Measurements from ENCODE around the gene CYFIP1. TPM values are rescaled to one million over a fixed set of nuclear protein-coding genes. Genes with fewer than 3 reads are reported as not detected.

CYFIP1 gene
- total and polyA plus RNA-seq, 7 experiments from 2014 or later: 0.40 to 37.8 (median 10.0) TPM

DNA sequence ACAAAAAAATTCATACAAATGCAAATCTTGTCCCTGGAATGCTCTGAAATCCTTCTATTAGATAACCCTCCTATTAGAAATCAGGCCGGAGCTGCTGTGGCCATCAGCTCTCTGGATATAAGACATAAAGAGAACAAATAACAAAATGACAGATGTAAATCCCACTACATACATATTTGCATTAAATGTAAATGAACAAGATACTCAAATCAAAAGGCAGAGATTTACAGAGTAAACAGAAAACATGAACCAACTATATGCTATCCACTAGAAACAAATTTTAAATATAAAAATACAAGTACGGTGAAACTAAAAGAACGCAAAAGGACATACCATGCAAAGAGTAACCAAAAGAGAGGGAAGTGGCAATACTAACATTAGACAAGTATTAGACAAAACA lies 10.7 kb downstream of the CYFIP1 start:
- no peaks in the 10 kb centered on the region for H3K4me1 ChIP-seq (ENCODE audit: control insufficient read depth in 2 of 2, insufficient read depth in 2 of 2, low read length in 2 of 2)
- peaks cover 0 to 7% (median 0%) of the 10 kb centered on the region in 7 donors for H3K4me1 Mint-ChIP-seq
- H3K27me3 ChIP-seq (ENCODE audit: control insufficient read depth in 2 of 2, insufficient read depth in 2 of 2, low read length in 2 of 2): no peaks in the 10 kb centered on the region
- peaks cover 0 to 7% (median 2%) of the 10 kb centered on the region in 11 donors for H3K9me3 Mint-ChIP-seq
- ChIA-PET POLR2A (no interaction called here), CTCF (no interaction called here)
- DNase-seq: no peak
- peaks cover 0 to 4% (median 3%) of the 10 kb centered on the region in 5 donors for H3K36me3 Mint-ChIP-seq
- no peak overlapping the region for H3K27ac ChIP-seq (ENCODE audit: low read depth, low read length)
- H3K9me3 ChIP-seq (ENCODE audit: control insufficient read depth in 2 of 3, low read length in 3 of 3): no peaks in the 10 kb centered on the region
- ATAC-seq: no peak
- H3K27me3 Mint-ChIP-seq: peaks cover 0 to 4% (median 4%) of the 10 kb centered on the region in 5 donors
- no peaks in the 10 kb centered on the region for H3K36me3 ChIP-seq (ENCODE audit: control insufficient read depth in 2 of 3, insufficient read depth in 3 of 3, low read length in 3 of 3)
- no peak overlapping the region for H3K4me3 Mint-ChIP-seq
- no peak overlapping the region for H3K27ac Mint-ChIP-seq
- no peak overlapping the region for H3K4me3 ChIP-seq (ENCODE audit: low read length)
- intact Hi-C loops (cut with micrococcal nuclease): no loop called here

DNA sequence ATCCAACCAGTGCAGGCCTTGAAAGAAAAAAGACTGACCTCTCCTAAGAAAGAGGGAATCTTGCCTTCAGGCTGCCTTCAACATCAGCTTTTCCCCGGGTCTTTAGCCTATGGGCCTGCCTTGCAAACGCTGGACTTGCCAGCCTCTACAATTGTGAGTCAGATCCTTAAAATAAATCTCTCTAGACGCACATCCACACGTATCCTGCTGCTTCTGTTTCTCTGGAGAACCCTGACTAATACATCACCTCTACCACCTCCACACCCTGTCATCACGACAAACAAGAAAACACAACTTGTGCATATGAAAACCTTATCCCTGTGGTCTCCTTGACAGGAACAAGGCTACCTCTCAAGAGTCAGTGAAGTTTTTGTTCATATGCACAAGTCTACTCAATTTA lies 11.8 kb downstream of the CYFIP1 start:
- POLR2A ChIA-PET: no interaction called here
- no peak overlapping the region for H3K27ac ChIP-seq (ENCODE audit: low read depth, low read length)
- no peak overlapping the region for H3K4me3 ChIP-seq (ENCODE audit: low read length)
- peaks cover 0 to 6% (median 0%) of the 10 kb centered on the region in 7 donors for H3K4me1 Mint-ChIP-seq
- no peaks in the 10 kb centered on the region for H3K9me3 ChIP-seq (ENCODE audit: control insufficient read depth in 2 of 3, low read length in 3 of 3)
- H3K27me3 Mint-ChIP-seq: peaks cover 0 to 4% (median 4%) of the 10 kb centered on the region in 5 donors
- peaks cover 0 to 7% (median 2%) of the 10 kb centered on the region in 11 donors for H3K9me3 Mint-ChIP-seq
- no peak overlapping the region for H3K27ac Mint-ChIP-seq
- CTCF ChIA-PET: no interaction called here
- no peak for DNase-seq
- ATAC-seq: no peak
- no peaks in the 10 kb centered on the region for H3K27me3 ChIP-seq (ENCODE audit: control insufficient read depth in 2 of 2, insufficient read depth in 2 of 2, low read length in 2 of 2)
- no peaks in the 10 kb centered on the region for H3K4me1 ChIP-seq (ENCODE audit: control insufficient read depth in 2 of 2, insufficient read depth in 2 of 2, low read length in 2 of 2)
- H3K36me3 Mint-ChIP-seq: peaks cover 0 to 4% (median 3%) of the 10 kb centered on the region in 5 donors
- H3K36me3 ChIP-seq (ENCODE audit: control insufficient read depth in 2 of 3, insufficient read depth in 3 of 3, low read length in 3 of 3): no peaks in the 10 kb centered on the region
- intact Hi-C loops (cut with micrococcal nuclease): no loop called here
- no peak overlapping the region for H3K4me3 Mint-ChIP-seq

DNA sequence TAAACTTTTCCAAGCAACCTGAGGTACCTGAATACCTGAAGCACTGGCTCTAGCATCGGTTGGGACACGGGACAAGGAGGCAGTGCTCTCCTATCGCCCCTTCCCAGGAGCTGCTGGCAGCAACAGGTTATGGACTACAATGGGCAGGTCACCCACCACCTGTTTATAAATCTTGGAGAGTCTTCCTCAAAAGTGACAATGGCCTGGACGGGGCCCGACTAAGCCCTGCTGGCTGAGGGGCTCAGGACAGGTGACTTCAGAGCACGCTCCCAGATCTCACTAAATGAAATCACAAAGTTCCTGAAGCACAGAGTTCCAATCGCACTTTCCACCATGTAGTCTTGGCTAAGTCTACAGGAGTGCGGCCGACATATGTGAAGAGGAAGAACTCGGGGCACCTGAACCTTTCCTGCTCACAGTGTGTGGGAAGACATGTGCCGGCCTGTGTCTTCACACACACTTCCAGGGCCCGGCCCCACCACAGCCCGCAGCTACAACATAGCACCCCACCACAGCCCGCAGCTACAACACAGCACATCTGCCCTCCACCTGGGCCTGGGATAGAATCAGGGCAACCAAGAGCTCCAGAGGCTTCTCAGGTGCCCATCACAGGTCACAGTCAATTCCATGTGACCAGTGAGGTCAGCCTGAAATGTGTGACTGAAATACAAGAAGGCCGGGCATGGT lies 12.9 kb downstream of the CYFIP1 start:
- Mint-ChIP-seq H3K36me3 (peaks cover 0 to 4% (median 3%) of the 10 kb centered on the region in 5 donors), H3K27me3 (peaks cover 0 to 4% (median 3%) of the 10 kb centered on the region in 5 donors), H3K4me3 (no peak overlapping the region), H3K9me3 (peaks cover 0 to 7% (median 2%) of the 10 kb centered on the region in 11 donors), H3K4me1 (peaks cover 0 to 4% (median 0%) of the 10 kb centered on the region in 7 donors), H3K27ac (no peak overlapping the region)
- Histone ChIP-seq H3K27me3 (ENCODE audit: control insufficient read depth in 2 of 2, insufficient read depth in 2 of 2, low read length in 2 of 2) (no peaks in the 10 kb centered on the region), H3K4me3 (ENCODE audit: low read length) (no peak overlapping the region), H3K4me1 (ENCODE audit: control insufficient read depth in 2 of 2, insufficient read depth in 2 of 2, low read length in 2 of 2) (no peaks in the 10 kb centered on the region), H3K36me3 (ENCODE audit: control insufficient read depth in 2 of 3, insufficient read depth in 3 of 3, low read length in 3 of 3) (no peaks in the 10 kb centered on the region), H3K27ac (ENCODE audit: low read depth, low read length) (no peak overlapping the region), H3K9me3 (ENCODE audit: control insufficient read depth in 2 of 3, low read length in 3 of 3) (no peaks in the 10 kb centered on the region)
- intact Hi-C loops (cut with micrococcal nuclease): no loop called here
- DNase-seq: no peak
- ATAC-seq: no peak
- ChIA-PET CTCF (no interaction called here), POLR2A (no interaction called here)

DNA sequence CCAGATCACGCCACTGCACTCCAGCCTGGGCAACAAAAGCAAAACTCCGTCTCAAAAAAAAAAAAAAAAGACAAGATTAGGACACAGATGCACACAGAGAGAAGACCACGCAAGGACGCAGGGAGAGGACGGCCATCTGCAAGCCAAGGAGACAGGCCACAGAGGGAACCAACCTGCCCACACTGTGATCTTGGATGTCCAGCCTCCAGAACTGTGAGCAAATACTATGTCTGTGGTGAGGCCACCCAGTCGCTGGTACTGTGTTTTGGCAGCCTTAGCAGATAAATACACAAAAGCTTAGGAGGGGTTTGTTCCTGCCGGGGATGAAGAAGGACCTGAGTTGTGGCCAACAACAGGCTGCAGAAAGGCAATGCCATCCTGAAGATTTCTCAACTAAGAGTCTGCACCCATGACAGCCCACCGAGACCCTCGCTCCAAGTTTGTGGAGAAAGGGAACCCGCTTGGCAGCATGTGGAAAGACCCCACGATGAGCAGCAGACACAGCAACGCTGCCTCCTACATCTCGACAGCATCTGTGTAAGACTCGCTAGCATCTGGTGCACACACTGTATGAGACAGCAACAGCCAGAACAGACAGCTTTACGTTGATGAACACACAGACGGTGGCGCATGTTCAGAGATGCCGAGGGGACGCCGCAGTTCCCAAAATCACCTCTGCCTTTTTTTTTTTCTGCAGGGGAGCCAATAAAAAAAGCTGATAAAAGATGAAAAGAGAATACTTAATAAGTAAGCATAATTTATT lies 13.7 kb downstream of the CYFIP1 start:
- H3K27ac ChIP-seq (ENCODE audit: low read depth, low read length): no peak overlapping the region
- H3K4me3 ChIP-seq (ENCODE audit: low read length): no peak overlapping the region
- Mint-ChIP-seq H3K27ac (no peak overlapping the region), H3K9me3 (peaks cover 0 to 7% (median 2%) of the 10 kb centered on the region in 11 donors), H3K4me1 (peaks cover 0 to 6% (median 0%) of the 10 kb centered on the region in 7 donors), H3K27me3 (peaks cover 0 to 4% (median 3%) of the 10 kb centered on the region in 5 donors), H3K4me3 (no peak overlapping the region), H3K36me3 (peaks cover 0 to 4% (median 3%) of the 10 kb centered on the region in 5 donors)
- no peaks in the 10 kb centered on the region for H3K36me3 ChIP-seq (ENCODE audit: control insufficient read depth in 2 of 3, insufficient read depth in 3 of 3, low read length in 3 of 3)
- POLR2A ChIA-PET: no interaction called here
- DNase-seq: no peak
- no peaks in the 10 kb centered on the region for H3K27me3 ChIP-seq (ENCODE audit: control insufficient read depth in 2 of 2, insufficient read depth in 2 of 2, low read length in 2 of 2)
- H3K4me1 ChIP-seq (ENCODE audit: control insufficient read depth in 2 of 2, insufficient read depth in 2 of 2, low read length in 2 of 2): no peaks in the 10 kb centered on the region
- ATAC-seq: no peak
- CTCF ChIA-PET: no interaction called here
- intact Hi-C loops (cut with micrococcal nuclease): no loop called here
- no peaks in the 10 kb centered on the region for H3K9me3 ChIP-seq (ENCODE audit: control insufficient read depth in 2 of 3, low read length in 3 of 3)

DNA sequence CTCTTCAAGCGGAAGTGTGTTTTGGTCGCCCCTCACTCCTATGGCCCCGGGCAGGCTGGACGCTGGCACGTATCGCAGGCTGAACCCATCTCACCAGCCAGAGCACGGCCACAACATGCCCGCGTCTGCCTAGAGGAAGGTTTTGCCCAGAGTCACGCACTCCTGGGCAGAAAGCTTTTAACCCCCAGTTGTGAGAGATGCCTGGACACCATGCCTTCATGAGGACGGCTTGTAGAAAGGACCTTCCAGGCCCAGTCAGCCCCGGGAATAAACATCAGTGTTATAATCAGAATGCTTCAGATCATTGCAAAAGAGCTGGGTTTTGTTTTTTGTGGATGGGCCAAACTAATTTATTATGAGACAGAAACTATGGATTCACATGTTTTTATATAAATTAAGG lies 16.5 kb downstream of the CYFIP1 start:
- Mint-ChIP-seq H3K27ac (no peak overlapping the region), H3K4me1 (peaks cover 0 to 9% (median 0%) of the 10 kb centered on the region in 7 donors), H3K4me3 (no peak overlapping the region), H3K9me3 (peaks cover 0 to 1% (median 0%) of the 10 kb centered on the region in 11 donors), H3K27me3 (no peaks in the 10 kb centered on the region), H3K36me3 (peaks cover 0 to 4% (median 0%) of the 10 kb centered on the region in 5 donors)
- Histone ChIP-seq H3K9me3 (ENCODE audit: control insufficient read depth in 2 of 3, low read length in 3 of 3) (no peaks in the 10 kb centered on the region), H3K27me3 (ENCODE audit: control insufficient read depth in 2 of 2, insufficient read depth in 2 of 2, low read length in 2 of 2) (no peaks in the 10 kb centered on the region), H3K4me3 (ENCODE audit: low read length) (no peak overlapping the region), H3K27ac (ENCODE audit: low read depth, low read length) (no peak overlapping the region), H3K36me3 (ENCODE audit: control insufficient read depth in 2 of 3, insufficient read depth in 3 of 3, low read length in 3 of 3) (no peaks in the 10 kb centered on the region), H3K4me1 (ENCODE audit: control insufficient read depth in 2 of 2, insufficient read depth in 2 of 2, low read length in 2 of 2) (no peaks in the 10 kb centered on the region)
- ChIA-PET POLR2A (interaction anchor here (0.7 kb wide), 1 partner anchor 65 kb away, joined by 5 read pairs; no protein-coding TSS in a partner anchor), CTCF (no interaction called here)
- no peak for ATAC-seq
- no peak for DNase-seq
- intact Hi-C loops (cut with micrococcal nuclease): no loop called here

DNA sequence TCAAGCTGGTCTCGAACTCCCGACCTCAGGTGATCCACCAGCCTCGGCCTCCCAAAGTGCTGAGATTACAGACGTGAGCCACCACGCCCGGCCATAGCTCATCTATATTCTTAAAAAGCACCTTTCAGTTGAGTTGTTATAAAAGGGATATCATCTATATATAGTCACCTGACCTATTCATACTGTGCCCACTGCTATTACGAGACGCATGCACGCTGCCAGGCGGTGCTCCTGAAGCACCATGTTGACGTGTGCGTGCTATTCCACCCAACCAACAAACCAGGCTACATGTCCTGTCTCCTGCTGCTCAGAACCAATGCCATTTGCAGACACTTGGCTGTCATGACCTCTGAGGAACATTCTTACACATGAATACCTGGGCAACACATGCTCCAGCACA lies 17.6 kb downstream of the CYFIP1 start:
- ATAC-seq (no peak), DNase-seq (no peak)
- H3K27ac Mint-ChIP-seq: no peak overlapping the region
- Histone ChIP-seq H3K4me3 (ENCODE audit: low read length) (no peak overlapping the region), H3K9me3 (ENCODE audit: control insufficient read depth in 2 of 3, low read length in 3 of 3) (no peaks in the 10 kb centered on the region), H3K36me3 (ENCODE audit: control insufficient read depth in 2 of 3, insufficient read depth in 3 of 3, low read length in 3 of 3) (no peaks in the 10 kb centered on the region), H3K27ac (ENCODE audit: low read depth, low read length) (no peak overlapping the region), H3K4me1 (ENCODE audit: control insufficient read depth in 2 of 2, insufficient read depth in 2 of 2, low read length in 2 of 2) (no peaks in the 10 kb centered on the region), H3K27me3 (ENCODE audit: control insufficient read depth in 2 of 2, insufficient read depth in 2 of 2, low read length in 2 of 2) (no peaks in the 10 kb centered on the region)
- H3K4me1 Mint-ChIP-seq: peaks cover 0 to 7% (median 0%) of the 10 kb centered on the region in 7 donors
- intact Hi-C loops (cut with micrococcal nuclease): no loop called here
- ChIA-PET POLR2A (no interaction called here), CTCF (no interaction called here)
- no peaks in the 10 kb centered on the region for H3K36me3 Mint-ChIP-seq
- no peaks in the 10 kb centered on the region for H3K27me3 Mint-ChIP-seq
- no peak overlapping the region for H3K4me3 Mint-ChIP-seq
- peaks cover 0 to 1% (median 0%) of the 10 kb centered on the region in 11 donors for H3K9me3 Mint-ChIP-seq

Data from naive thymus-derived CD4-positive, alpha-beta T cell (primary cell).